Fibroblast of skin of back (primary cell): ENCODE data around the gene CHAF1A.

ENCODE experiments used
- DNase-seq: peaks from one replicate; pipeline ENCODE4 v3.0.0-alpha.2; 2013

The CHAF1A gene

DNA sequence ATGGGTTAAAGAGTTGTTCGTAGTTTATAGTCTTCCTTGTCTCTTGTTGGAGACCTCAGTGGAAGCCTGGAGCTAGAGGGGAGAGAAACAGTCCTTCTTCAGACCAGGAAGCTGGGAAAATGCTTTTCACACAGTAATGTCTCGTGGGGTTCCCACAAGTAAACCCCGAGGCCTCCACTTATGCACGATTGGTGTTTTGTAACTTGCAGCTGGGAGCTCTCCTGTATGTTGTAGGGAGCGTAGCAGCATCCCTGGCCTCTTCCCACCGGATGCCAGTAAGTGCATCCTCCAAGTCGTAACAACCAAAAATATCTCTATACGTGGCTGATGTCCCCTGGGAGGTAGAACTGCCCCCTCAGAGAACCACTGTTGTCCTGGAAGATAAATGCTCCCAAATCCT is 3.5 kb downstream of the CHAF1A start:
- no peak for DNase-seq

DNA sequence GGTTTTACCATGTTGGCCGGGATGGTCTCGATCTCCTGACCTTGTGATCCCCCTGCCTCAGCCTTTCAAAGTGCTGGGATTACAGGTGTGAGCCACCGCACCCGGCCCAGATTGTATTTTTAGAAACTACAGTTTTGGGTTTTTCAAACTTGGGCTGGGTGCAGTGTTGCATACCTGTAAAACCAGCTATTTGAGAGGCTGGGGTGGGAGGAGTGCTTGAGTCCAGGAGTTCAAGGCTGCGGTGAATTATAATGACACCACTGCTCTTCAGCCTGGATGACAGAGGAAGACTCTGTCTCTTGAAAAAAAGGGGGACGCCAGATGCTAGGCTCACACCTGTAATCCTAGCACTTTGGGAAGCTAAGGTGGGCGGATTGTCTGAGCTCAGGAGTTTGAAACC is 4.2 kb downstream of the CHAF1A start:
- DNase-seq, result no peak

DNA sequence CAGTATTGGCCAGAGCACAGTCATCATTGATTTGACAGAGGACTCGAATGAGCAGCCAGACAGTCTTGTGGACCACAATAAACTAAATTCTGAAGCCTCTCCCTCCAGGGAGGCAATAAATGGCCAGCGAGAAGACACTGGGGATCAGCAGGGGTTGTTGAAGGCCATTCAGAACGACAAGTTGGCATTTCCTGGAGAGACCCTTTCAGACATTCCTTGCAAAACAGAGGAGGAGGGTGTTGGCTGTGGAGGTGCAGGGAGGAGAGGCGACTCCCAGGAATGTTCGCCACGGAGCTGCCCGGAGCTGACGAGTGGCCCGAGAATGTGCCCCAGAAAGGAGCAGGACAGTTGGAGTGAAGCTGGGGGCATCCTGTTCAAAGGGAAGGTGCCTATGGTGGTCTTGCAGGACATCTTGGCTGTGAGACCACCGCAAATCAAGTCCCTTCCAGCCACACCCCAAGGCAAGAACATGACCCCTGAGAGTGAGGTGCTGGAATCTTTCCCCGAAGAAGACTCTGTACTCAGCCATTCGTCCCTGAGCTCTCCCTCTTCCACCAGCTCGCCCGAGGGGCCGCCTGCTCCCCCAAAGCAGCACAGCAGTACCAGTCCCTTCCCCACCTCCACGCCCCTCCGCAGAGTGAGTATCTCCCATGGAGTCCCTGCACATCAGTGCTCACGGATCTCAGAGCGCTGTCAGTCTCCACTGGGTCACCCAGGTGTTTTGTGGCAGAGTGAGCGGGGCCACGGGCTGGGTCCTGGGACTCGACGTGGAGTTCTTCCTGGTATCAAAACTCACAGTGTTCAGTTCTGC is 6.9 kb downstream of the CHAF1A start:
- no peak for DNase-seq

DNA sequence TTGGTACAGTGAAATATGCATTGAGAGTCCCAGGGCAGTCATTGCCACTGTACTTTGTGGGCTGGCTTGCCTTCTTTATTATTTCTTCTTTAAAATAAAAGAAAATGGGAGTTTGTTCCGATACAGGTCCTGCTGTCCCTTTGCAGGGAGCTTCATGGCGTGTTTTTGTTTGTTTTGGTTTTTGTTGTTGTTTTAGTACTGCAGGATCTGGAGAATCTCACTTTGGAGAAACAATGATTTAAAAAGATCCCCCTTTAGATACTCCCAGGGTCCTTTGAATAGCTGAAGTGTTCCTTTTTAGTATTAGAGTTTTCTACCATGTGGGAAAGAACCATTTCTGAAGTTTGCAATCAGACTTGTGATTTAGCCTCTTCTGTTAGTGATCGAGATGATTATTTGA is 11.1 kb downstream of the CHAF1A start:
- no peak for DNase-seq

DNA sequence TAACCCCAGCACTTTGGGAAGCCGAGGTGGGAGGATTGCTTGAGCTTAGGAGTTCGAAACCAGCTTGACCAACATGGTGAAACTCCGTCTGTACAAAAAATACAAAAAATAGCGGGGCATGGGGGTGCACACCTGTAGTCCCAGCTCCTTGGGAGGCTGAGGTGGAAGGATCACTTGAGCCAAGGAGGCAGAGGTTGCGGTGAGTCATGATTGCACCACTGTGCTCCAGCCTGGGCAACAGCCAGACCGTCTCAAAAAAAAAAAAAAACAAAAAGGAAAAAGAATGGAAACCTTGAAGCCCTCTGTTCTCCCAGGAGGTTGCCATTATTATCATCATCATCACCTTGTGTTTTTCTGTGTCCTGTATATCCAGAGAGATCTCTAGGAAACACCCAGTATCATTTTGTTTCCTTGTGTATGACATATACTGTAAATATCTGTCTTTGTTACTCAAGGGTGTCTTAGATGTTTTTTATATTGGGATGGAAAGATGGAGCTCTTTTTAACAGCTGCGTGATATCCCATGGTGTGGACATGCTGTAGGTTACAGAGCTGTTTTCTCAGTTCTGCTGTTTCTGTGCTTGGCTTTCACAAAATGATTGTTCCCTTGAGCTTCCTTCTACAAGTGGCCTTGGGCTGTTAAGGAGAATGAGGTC is 11.8 kb downstream of the CHAF1A start:
- no peak for DNase-seq

DNA sequence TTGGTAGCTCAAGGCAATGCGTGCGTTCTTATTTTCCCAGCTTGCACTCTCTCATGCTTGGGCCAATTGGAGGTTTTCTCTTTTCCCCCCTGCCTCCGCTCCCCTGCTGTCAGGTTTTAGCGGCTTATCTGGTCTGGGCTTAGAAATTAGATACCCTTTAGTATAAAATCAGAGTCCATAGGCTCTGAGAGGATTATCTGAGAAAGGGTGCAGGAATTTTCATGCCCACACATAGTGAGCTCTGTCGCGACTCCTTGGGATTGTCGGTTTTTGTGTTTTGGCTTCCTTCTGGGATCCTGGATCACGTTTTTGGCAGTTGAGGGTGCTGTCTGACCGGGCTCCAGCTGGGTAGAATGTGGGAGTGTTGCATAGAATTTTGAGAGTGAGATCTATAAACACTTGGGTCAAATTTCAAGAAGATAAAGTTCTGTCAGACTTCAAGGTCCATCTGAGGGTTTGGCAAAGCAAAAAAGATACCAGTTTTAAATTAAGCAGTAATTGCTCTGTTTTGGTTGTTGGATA is 12.4 kb downstream of the CHAF1A start:
- DNase-seq, result no peak

DNA sequence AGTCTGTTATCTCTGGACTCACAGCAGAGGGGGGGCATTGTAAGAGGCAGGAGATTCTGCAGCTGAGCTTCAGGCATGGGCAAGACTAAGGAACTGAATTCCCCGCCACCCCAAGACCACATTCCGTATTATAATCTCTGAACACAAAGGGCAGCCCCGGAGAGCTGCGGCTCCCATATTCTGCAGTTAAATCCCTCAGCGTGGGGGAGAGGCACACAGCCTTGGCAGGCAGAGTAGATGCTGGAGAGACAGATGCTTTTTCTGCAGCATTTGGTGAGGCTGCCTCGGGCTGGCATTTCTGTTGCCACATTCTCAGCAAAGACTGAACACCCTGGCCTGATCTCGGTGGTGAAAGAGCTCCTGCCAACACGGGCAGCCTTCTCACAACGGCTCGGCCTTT is 12.9 kb downstream of the CHAF1A start:
- DNase-seq, result no peak

DNA sequence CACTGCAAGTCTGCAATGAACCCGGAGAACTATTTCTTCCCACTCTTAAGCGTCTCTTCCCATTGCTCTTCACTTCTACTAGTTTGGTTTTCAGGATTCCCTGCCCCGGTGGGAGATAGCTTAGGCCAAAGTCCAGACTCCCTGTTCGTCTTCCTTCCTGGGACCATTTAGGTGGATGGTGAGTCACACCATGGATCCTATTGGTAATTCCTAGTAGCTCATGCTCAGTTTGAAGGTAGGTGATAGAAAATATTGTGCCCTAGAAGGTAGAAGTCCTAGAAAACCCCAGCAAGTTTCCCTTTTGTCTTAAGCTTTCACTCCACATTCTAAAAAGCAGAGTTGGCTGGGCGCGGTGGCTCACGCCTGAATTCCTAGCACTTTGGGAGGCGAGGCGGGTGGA is 13.8 kb downstream of the CHAF1A start:
- DNase-seq, result no peak

DNA sequence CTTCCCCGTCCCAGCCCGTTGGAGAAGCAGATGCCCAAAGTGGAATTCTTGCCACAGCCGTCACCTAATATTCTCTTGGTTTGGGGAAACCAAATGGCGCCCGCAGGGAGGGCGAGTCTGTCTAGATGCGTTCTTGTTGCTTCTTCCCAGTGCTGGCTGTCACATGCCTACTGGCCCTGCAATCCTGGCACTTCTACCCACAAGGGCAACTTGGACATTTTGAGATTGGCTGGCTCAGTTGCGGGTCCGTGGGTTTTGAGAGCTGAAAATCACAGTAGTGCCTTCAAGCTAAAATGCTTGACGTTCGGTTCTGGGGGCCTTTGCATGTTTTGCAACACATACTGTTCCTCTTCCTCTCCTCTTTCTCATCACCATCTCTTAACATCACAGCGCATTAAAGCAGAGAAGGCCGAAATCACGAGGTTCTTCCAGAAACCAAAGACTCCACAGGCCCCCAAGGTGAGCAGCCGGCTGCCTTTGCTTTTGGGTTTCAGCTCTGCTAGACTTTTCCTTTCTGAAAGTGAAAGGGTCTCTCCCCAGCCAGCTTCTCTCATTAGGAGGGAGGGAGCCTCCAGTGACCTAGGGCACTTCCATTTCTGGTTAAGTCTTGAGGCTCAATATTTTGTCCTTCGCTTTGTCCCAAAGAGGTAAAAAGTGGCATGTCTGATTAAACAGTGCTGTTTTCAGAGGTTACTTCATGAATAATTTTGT is 21.1 kb downstream of the CHAF1A start:
- no peak for DNase-seq

DNA sequence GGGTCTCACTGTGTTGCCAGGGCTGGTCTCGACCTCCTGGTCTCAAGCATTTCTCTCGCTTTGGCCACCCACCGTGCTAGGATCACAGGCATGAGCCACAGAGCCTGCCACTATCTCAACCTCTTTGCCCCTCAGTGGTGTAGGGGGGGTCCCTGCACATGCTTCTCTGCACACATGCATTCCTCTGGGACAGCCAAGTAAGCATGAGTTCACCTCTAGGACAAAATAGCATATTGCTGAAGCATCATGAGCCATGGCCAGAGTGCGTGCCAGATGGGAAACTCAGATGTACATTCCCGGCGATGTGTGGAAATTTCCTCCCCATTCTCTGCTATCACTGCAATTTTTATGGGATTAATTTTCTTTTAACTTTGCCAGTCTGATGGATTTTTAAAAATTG is 23.1 kb downstream of the CHAF1A start:
- peak; percentile 85 for DNase-seq

DNA sequence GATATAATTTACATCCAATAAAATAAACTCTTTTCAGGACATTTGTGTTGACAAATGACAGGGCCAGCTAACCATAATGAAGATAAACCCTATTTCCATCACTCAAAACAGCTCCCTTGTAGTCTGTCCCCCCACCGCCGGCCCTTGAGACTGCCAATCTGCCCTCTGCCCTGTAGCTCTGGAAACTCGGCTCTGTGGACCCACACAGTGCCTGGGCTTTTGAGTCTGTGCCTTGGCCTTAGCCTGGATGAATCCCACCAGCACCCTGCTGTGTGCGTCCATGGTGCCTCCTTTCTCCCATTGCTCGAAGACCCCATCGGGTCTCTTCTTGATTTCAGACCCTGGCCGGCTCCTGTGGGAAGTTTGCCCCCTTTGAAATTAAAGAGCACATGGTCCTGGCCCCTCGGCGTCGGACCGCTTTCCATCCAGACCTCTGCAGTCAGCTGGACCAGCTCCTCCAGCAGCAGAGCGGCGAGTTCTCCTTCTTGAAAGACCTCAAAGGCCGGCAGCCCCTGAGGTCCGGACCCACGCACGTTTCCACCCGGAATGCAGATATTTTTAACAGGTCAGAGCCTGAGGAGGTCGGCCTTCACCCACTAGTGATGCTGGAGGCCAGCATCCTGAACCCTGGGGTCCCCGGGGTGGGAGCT is 26.0 kb downstream of the CHAF1A start:
- DNase-seq, result no peak

DNA sequence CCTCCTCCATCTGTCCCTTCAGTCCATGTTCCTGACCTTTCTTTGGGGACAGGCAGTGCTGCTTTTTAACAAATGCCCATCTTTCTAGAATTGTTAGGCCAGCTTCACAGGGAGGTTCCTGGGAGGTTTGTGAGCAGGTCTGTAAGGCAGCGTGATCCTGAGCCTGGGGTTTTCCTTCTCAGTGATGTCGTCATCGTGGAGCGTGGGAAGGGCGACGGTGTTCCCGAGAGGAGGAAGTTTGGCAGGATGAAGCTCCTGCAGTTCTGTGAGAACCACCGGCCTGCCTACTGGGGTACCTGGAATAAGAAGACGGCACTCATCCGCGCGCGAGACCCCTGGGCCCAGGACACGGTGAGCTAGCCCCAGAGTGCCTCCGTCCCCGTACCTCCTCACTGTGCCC is 26.8 kb downstream of the CHAF1A start:
- no peak for DNase-seq

DNA sequence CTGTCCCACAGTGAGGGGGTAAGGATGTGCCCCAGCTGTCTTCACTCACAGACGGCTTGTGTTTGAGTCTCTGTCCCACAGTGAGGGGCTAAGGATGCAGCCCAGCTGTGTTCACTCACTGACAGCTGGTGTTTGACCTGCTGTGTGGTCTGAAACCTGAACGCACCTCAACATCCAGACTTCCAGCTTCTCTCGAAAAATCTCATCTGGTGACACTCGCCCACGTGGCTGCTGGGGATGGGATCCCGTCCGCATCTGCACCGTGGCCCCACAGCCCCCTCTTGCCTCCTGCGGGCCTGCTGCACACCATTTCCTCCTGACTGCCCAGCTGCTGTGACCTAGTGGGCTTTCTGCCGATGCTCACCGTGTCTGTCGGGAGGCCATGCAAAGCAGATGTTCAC is 27.3 kb downstream of the CHAF1A start:
- DNase-seq, result no peak

DNA sequence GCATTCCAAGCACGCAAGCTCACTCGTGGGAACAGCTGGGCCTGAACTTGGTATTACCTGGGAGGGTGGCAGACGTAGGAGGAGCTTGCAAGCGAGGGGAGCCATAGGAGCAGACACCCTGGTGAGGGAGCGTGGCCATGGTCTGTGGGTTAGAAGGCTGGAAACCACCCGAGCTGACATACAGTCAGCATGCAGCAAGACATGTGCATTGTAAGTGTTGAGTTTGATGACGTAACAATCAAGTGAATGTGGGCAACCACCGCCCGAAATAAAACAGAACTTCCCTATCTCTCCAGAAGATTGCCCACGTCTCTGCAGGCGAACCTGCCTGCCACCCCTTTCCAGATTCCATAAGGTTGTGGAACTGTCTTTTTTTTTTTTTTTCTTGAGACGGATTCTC is 28.3 kb downstream of the CHAF1A start:
- no peak for DNase-seq

DNA sequence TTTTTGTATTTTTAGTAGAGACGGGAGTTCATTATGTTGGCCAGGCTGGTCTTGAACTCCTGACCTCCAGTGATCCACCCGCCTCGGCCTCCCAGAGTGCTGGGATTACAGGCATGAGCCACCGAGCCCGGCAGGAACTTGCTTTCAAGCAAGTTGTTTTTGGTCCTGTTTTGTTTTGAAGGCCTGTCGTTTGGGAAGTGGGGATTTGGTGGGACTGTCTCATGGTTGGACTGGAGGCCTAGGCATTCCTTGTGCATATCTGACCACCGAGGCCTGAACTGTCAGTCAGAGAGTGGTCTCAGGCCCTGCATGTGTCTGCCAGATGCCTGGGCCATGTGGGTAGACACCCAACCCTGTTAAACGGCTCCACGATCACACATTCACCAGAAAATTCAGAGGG is 28.9 kb downstream of the CHAF1A start:
- no peak for DNase-seq

DNA sequence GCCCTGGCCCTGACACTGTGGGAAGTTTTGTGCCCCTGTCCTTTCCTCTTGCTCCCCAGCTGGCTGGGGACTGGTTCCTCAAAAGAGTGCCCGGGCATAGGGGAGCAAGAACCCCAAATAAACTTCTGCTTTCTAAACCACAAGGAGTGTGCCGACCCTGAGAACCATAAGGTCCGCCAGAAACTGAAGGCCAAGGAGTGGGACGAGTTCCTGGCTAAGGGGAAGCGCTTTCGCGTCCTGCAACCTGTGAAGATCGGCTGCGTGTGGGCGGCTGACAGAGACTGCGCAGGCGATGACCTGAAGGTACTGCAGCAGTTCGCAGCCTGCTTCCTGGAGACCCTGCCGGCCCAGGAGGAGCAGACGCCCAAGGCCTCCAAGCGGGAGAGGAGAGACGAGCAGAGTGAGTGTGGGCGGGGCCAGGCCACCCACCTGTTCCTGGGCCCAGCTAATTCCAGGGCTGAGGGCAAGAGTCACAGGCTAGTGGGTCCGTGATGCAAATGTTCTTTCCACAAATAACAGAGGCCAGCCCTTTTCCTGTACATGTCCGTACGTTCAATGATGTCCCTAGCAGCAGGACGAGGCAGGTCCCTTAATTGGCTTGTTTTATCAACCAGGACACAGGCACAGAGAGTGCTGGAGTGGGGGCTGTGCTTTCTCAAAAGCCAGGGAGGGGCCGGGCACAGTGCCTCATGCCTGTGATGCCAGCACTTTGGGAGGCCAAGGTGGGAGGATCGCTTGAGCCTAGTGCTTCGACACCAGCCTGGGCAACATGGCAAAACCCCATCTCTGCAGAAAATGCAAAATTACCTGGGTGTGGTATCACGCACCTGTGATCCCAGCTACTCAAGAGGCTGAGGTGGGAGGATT is 29.6 kb downstream of the CHAF1A start:
- no peak for DNase-seq

DNA sequence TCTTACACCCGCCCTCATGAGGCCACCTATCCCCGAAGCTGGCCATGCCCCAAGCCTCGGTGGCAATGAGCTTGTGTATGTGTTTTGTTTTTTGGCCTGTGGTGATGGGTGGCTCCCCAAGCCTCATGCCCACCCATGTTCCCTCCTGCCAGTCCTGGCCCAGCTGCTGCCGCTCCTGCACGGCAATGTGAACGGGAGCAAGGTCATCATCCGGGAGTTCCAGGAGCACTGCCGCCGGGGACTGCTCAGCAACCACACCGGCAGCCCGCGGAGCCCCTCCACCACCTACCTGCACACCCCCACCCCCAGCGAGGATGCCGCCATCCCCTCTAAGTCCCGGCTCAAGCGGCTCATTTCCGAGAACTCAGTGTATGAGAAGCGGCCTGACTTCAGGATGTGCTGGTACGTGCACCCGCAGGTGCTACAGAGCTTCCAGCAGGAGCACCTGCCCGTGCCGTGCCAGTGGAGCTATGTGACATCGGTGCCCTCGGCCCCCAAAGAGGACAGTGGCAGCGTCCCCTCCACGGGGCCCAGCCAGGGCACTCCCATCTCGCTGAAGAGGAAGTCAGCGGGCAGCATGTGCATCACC is 30.6 kb downstream of the CHAF1A start:
- DNase-seq, result no peak

DNA sequence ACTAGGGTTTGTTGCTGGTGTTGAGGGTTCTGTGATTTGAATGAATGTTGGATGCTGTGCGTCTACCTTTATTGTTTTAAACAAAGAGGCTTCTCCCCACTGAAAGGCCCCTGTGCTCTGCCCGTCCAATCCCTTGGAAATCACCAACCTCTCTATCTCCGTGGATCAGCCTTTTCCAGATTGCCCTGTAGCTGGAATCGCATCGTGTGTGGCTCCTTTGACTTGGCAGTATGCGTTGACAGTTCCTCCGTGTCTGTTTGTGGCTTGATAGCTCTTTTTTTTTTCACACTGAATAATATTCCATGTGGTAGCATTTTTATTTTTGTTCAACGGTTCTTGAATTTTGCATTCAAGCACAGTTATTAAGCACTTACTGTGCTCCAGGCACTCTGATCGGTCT is 32.0 kb downstream of the CHAF1A start:
- no peak for DNase-seq

DNA sequence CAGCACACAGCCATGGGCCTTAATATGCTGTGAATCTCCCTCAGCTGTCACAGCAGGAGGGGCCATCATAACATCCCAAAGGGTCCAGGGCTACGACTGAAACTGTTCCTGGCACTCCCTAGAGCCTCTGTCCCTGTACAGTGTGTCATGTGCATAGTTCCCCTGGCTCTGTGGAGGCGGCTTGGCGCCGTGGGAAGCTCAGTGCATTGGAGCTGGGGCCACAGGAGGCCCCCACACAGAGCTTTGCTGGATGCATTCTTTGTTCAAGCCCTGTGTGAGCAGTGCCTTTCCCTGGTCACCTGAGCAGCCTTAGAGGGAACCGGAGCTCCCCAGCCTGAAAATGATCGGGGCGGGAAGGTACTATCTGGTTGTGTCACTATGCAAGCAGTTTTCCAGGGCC is 33.8 kb downstream of the CHAF1A start:
- no peak for DNase-seq

DNA sequence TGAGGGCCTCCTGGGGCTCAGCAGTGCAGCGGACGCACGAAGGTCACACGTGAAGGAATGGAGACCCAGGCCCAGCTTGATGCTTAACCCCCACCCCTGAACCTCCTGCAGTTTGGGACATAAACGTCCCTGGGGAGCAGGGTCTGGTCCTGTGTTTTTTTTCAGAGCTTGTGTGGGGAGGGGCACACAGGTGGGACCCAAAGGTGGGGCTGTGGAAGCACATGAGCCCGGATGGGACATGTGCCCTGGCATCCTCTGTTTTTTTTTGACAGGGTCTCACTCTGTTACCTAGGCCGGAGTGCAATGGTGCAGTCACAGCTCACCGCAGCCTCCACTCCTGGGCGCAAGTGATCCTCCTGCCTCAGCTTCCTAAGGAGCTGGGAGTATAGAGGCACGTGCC is 34.7 kb downstream of the CHAF1A start:
- no peak for DNase-seq

DNA sequence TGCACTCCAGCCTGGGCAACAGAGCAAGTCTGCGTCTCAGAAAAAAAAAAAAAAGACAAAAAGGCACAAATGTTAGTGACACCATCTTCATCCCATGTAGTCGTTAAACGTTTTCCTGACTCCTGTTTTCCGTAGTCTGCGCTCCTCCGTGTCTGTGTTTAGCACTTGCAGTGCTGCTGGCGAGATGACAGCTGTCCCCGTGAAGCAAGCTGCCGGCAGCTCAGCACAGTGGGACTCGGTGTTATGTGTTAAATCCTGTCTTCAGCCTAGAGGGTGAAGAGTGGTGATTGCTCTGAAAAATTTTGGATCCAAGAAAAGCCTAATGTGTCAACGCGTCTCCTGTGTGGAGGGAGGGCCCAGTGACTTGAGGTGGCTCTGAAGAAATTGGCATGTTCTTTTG is 36.8 kb downstream of the CHAF1A start:
- no peak for DNase-seq
